Measurements from ENCODE around the gene MAPK12. TPM values are rescaled to one million over a fixed set of nuclear protein-coding genes. Genes with fewer than 3 reads are reported as not detected.

The MAPK12 gene
- total and polyA plus RNA-seq, 9 of the 15 experiments (the other 6 are each of a cell fraction or from before 2014, with no cell fraction given): 0.79 to 71.5 (median 32.8) TPM

- FAIRE-seq (no peak), ATAC-seq (no peak)
These were observed 24.2 kb upstream of the MAPK12 start for GRCh38 chr22:50285568-50286229.

GRCh38 chr22:50284479-50284878 lies 23.0 kb upstream of the MAPK12 start:
- Histone ChIP-seq H4K20me1 (replicated peaks; ENCODE audit: control insufficient read depth, insufficient read depth, low read length) (no peaks in the 10 kb centered on the region), H3K4me3 (no peak overlapping the region), H3K36me3 (ENCODE audit: control insufficient read depth, insufficient read depth, low read length) (peaks cover 36% of the 10 kb centered on the region; the same call in 1 of the 3 replicates), H2AFZ (ENCODE audit: low read depth, low read length) (no peak overlapping the region), H3K4me1 (replicated peaks in 1 of 2; ENCODE audit: control insufficient read depth in 2 of 2, insufficient read depth in 2 of 2, low read length in 2 of 2) (peaks cover 0 to 17% of the 10 kb centered on the region in 2 experiments; a peak in 1 of 5 replicates), H3K27ac (ENCODE audit: extremely low read depth, low read depth, low read length) (no peak overlapping the region), H3K9me1 (ENCODE audit: control insufficient read depth, insufficient read depth, low read length) (no peaks in the 10 kb centered on the region), H3K79me2 (ENCODE audit: control insufficient read depth, insufficient read depth, low read length) (no peaks in the 10 kb centered on the region), H3K9me3 (replicated peaks; ENCODE audit: control insufficient read depth, insufficient read depth, low read depth, low read length) (no peaks in the 10 kb centered on the region), H3K4me2 (ENCODE audit: insufficient read depth, low read length) (no peak overlapping the region), H3K9ac (ENCODE audit: insufficient read depth in 1 of 2, low read depth in 2 of 2, low read length in 2 of 2) (no peak overlapping the region), H3K27me3 (ENCODE audit: control insufficient read depth in 2 of 2, insufficient read depth in 2 of 2, low read length in 2 of 2) (no peaks in the 10 kb centered on the region)
- intact Hi-C loops (cut with micrococcal nuclease): no loop called here
- ChIA-PET CTCF (ENCODE audit: low intra/inter-chr PET ratio) (no interaction called here), POLR2A (no interaction called here)
- 100% methylated on average over 2 of the region's 13 CpGs for WGBS (ENCODE audit: insufficient coverage, low coverage, missing lambda C conversion rate)
- FAIRE-seq (no peak), ATAC-seq (no peak), DNase-seq (ENCODE audit: extremely low read depth in 1 of 4, low spot score in 3 of 4) (no peak)
- no TSS peak for BruUV-seq (replicated peaks)
- in situ Hi-C loops (cut with MboI): no loop called here
- TF ChIP-seq GTF2B (IDR thresholded peaks at IDR 0.05; ENCODE audit: extremely low read depth, insufficient read length) (no peak), ZFP91 (CRISPR knock-in tag; IDR thresholded peaks at IDR 0.05) (no peak), PREB (CRISPR knock-in tag; IDR thresholded peaks at IDR 0.05) (no peak), HBP1 (CRISPR knock-in tag; IDR thresholded peaks at IDR 0.05) (no peak), ZBTB1 (CRISPR knock-in tag; IDR thresholded peaks at IDR 0.05; ENCODE audit: borderline replicate concordance, low read depth) (no peak)

More at GRCh38 chr22:50285568-50286229, 24.2 kb upstream of the MAPK12 start:
- peaks cover 42% of the 10 kb centered on the region; the same call in 1 of the 3 replicates for H3K36me3 ChIP-seq (ENCODE audit: control insufficient read depth, insufficient read depth, low read length)
- CTCF ChIA-PET (ENCODE audit: low intra/inter-chr PET ratio): no interaction called here
- in situ Hi-C loops (cut with MboI): no loop called here
- no peaks in the 10 kb centered on the region for H4K20me1 ChIP-seq (replicated peaks; ENCODE audit: control insufficient read depth, insufficient read depth, low read length)
- POLR2A ChIA-PET: no interaction called here
- H3K4me3 ChIP-seq: no peak overlapping the region
- intact Hi-C loops (cut with micrococcal nuclease): no loop called here
- H3K79me2 ChIP-seq (ENCODE audit: control insufficient read depth, insufficient read depth, low read length): no peaks in the 10 kb centered on the region
- H3K9me1 ChIP-seq (ENCODE audit: control insufficient read depth, insufficient read depth, low read length): no peaks in the 10 kb centered on the region
- peaks cover 0 to 18% of the 10 kb centered on the region in 2 experiments; a peak in 1 of 5 replicates for H3K4me1 ChIP-seq (replicated peaks in 1 of 2; ENCODE audit: control insufficient read depth in 2 of 2, insufficient read depth in 2 of 2, low read length in 2 of 2)
- H3K9me3 ChIP-seq (replicated peaks; ENCODE audit: control insufficient read depth, insufficient read depth, low read depth, low read length): no peaks in the 10 kb centered on the region
- no TSS peak for BruUV-seq (replicated peaks)
- no peak for DNase-seq (ENCODE audit: extremely low read depth in 1 of 4, low spot score in 3 of 4)
- H2AFZ ChIP-seq (ENCODE audit: low read depth, low read length): no peak overlapping the region
- 99% methylated on average over 15 of the region's 34 CpGs for WGBS (ENCODE audit: insufficient coverage, low coverage, missing lambda C conversion rate)
- no peak for TF ChIP-seq GATA2 (CRISPR knock-in tag; IDR thresholded peaks at IDR 0.05)
- TF ChIP-seq ZFP36 (IDR thresholded peaks at IDR 0.05; ENCODE audit: low read depth, low read length, partially characterized antibody): no peak
- TF ChIP-seq TEAD1 (CRISPR knock-in tag; IDR thresholded peaks at IDR 0.05): no peak
- TF ChIP-seq STAG1 (CRISPR knock-in tag; IDR thresholded peaks at IDR 0.05; ENCODE audit: borderline replicate concordance): no peak
- TF ChIP-seq, protein P1, sequence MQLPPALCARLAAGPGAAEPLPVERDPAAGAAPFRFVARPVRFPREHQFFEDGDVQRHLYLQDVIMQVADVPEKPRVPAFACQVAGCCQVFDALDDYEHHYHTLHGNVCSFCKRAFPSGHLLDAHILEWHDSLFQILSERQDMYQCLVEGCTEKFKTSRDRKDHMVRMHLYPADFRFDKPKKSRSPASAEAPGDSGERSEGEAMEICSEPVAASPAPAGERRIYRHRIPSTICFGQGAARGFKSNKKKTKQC (CRISPR knock-in tag; IDR thresholded peaks at IDR 0.05): no peak
- TF ChIP-seq IFI16 (CRISPR knock-in tag; IDR thresholded peaks at IDR 0.05): no peak
- no peak for TF ChIP-seq ZNF77 (CRISPR knock-in tag; IDR thresholded peaks at IDR 0.05)
- no peak overlapping the region; a peak in 1 of 4 replicates for H3K9ac ChIP-seq (ENCODE audit: insufficient read depth in 1 of 2, low read depth in 2 of 2, low read length in 2 of 2)
- no peak overlapping the region for H3K4me2 ChIP-seq (ENCODE audit: insufficient read depth, low read length)
- no peaks in the 10 kb centered on the region for H3K27me3 ChIP-seq (ENCODE audit: control insufficient read depth in 2 of 2, insufficient read depth in 2 of 2, low read length in 2 of 2)
- H3K27ac ChIP-seq (ENCODE audit: extremely low read depth, low read depth, low read length): no peak overlapping the region
